OCI-LY1 (cell line): ENCODE results near the gene FAM168A.

Experiments used
- H2AFZ ChIP-seq: fragments of 200-600 bp; sonication (generic), shearing (Covaris generic); 2 replicates; pipeline ENCODE4 v1.6.0; 2014; ENCODE audit warnings: antibody characterized with exemption, mild to moderate bottlenecking, low read length
- H3F3A ChIP-seq: fragments of 200-600 bp; sonication (generic), shearing (Covaris generic); 2 replicates; pipeline ENCODE4 v1.6.0; 2014; ENCODE audit warnings: mild to moderate bottlenecking, antibody characterized with exemption, low read length, moderate library complexity; ENCODE audit not compliant: insufficient read depth
- H3K27ac ChIP-seq: fragments of 200-600 bp; sonication (generic); 2 replicates; pipeline ENCODE4 v1.5.1; 2014; ENCODE audit warnings: low read length, mixed run types, mild to moderate bottlenecking, low read depth; ENCODE audit not compliant: poor library complexity, severe bottlenecking
- H3K27me3 ChIP-seq: fragments of 200-600 bp; sonication (generic); 2 replicates; pipeline ENCODE4 v1.6.0; 2014; ENCODE audit warnings: antibody characterized with exemption, mild to moderate bottlenecking, low read length, moderate library complexity; ENCODE audit not compliant: insufficient read depth
- H3K36me3 ChIP-seq: fragments of 200-600 bp; sonication (generic); 2 replicates; pipeline ENCODE4 v1.6.1; 2014; ENCODE audit warnings: mild to moderate bottlenecking, antibody characterized with exemption, low read length, moderate library complexity, mixed read lengths; ENCODE audit not compliant: insufficient read depth
- H3K4me1 ChIP-seq: fragments of 200-600 bp; sonication (generic); 2 replicates; pipeline ENCODE4 v1.5.1; 2014; ENCODE audit warnings: mild to moderate bottlenecking, low read length, moderate library complexity; ENCODE audit not compliant: insufficient read depth, severe bottlenecking
- H3K4me2 ChIP-seq: fragments of 200-600 bp; sonication (generic), shearing (Covaris generic); 2 replicates; pipeline ENCODE4 v1.6.1; 2014; ENCODE audit warnings: low read length
- H3K4me3 ChIP-seq: fragments of 200-600 bp; sonication (generic); 2 replicates; pipeline ENCODE4 v1.5.1; 2014; ENCODE audit warnings: low read length, low read depth, mild to moderate bottlenecking, mixed read lengths; ENCODE audit not compliant: poor library complexity, severe bottlenecking
- H3K79me2 ChIP-seq: fragments of 200-600 bp; shearing (Covaris generic); 2 replicates; pipeline ENCODE4 v1.6.1; 2016; ENCODE audit warnings: mixed run types, low read length, mixed read lengths; ENCODE audit not compliant: insufficient read depth
- H3K9ac ChIP-seq: fragments of 200-600 bp; sonication (generic), shearing (Covaris generic); 2 replicates; pipeline ENCODE4 v1.6.1; 2014; ENCODE audit warnings: mild to moderate bottlenecking, low read length, mixed read lengths
- H3K9me2 ChIP-seq: fragments of 200-600 bp; sonication (generic), shearing (Covaris generic); 2 replicates; pipeline ENCODE4 v1.6.1; 2014; ENCODE audit warnings: low read depth, mild to moderate bottlenecking, low read length, mixed read lengths
- H3K9me3 ChIP-seq: fragments of 200-600 bp; shearing (Covaris generic); 2 replicates; pipeline ENCODE4 v1.6.1; 2014; ENCODE audit warnings: low read length, mixed read lengths
- H4K20me1 ChIP-seq: fragments of 200-600 bp; sonication (generic), shearing (Covaris generic); 2 replicates; pipeline ENCODE4 v1.6.0; 2016; ENCODE audit warnings: mild to moderate bottlenecking, low read length; ENCODE audit not compliant: insufficient read depth
- CTCF ChIP-seq: fragments of 200-600 bp; sonication (generic), shearing (Covaris generic); IDR thresholded peaks from 2 replicates; pipeline ENCODE4 v1.5.1; 2017; ENCODE audit warnings: mild to moderate bottlenecking, antibody characterized with exemption, low read length, moderate library complexity, mixed read lengths
- EZH2 ChIP-seq: fragments of 200-600 bp; sonication (generic), shearing (Covaris generic); IDR thresholded peaks from 2 replicates; pipeline ENCODE4 v1.8.0; 2017; ENCODE audit warnings: borderline replicate concordance, mixed run types, mild to moderate bottlenecking, antibody characterized with exemption, low read length, moderate library complexity, mixed read lengths

Gene FAM168A

GRCh38 chr11:73398721-73399120 is 199.2 kb downstream of the FAM168A start:
- no peaks in the 10 kb centered on the region for H3F3A ChIP-seq
- peaks cover 22% of the 10 kb centered on the region; the same call in 1 of the 2 replicates for H3K36me3 ChIP-seq
- H3K79me2 ChIP-seq, result no peaks in the 10 kb centered on the region
- no peaks in the 10 kb centered on the region for H3K27me3 ChIP-seq
- no peak overlapping the region for H3K4me3 ChIP-seq
- H3K9ac ChIP-seq, result no peak overlapping the region
- no peaks in the 10 kb centered on the region for H3K9me3 ChIP-seq
- H3K4me1 ChIP-seq, result no peaks in the 10 kb centered on the region
- no peak overlapping the region for H2AFZ ChIP-seq
- no peak overlapping the region for H3K27ac ChIP-seq
- no peak overlapping the region for H3K4me2 ChIP-seq
- TF ChIP-seq CTCF (no peak), EZH2 (no peak)
- H3K9me2 ChIP-seq, result no peaks in the 10 kb centered on the region
- H4K20me1 ChIP-seq, result no peaks in the 10 kb centered on the region

- H3K9me3 ChIP-seq, result no peaks in the 10 kb centered on the region
- H4K20me1 ChIP-seq, result no peaks in the 10 kb centered on the region
- H3K4me3 ChIP-seq, result no peak overlapping the region
- no peak overlapping the region for H3K27ac ChIP-seq
- H3K4me1 ChIP-seq, result no peaks in the 10 kb centered on the region
- TF ChIP-seq CTCF, result no peak
- no peak for TF ChIP-seq EZH2
- no peaks in the 10 kb centered on the region for H3F3A ChIP-seq
- peaks cover 23% of the 10 kb centered on the region; the same call in 1 of the 2 replicates for H3K36me3 ChIP-seq
- H3K4me2 ChIP-seq, result no peak overlapping the region
- no peaks in the 10 kb centered on the region for H3K79me2 ChIP-seq
- H3K27me3 ChIP-seq, result no peaks in the 10 kb centered on the region
- no peaks in the 10 kb centered on the region for H3K9me2 ChIP-seq
- no peak overlapping the region for H2AFZ ChIP-seq
- no peak overlapping the region for H3K9ac ChIP-seq
Observed at GRCh38 chr11:73398132-73398526, 199.8 kb downstream of the FAM168A start.

- no peaks in the 10 kb centered on the region for H3F3A ChIP-seq
- H4K20me1 ChIP-seq, result no peaks in the 10 kb centered on the region
- no peaks in the 10 kb centered on the region for H3K79me2 ChIP-seq
- H3K4me2 ChIP-seq, result no peak overlapping the region
- H3K27me3 ChIP-seq, result no peaks in the 10 kb centered on the region
- no peaks in the 10 kb centered on the region for H3K9me3 ChIP-seq
- H3K4me3 ChIP-seq, result no peak overlapping the region
- no peak overlapping the region for H2AFZ ChIP-seq
- H3K9ac ChIP-seq, result no peak overlapping the region
- H3K27ac ChIP-seq, result no peak overlapping the region
- H3K4me1 ChIP-seq, result no peaks in the 10 kb centered on the region
- no peaks in the 10 kb centered on the region for H3K9me2 ChIP-seq
- peaks cover 23% of the 10 kb centered on the region; the same call in 1 of the 2 replicates for H3K36me3 ChIP-seq
- TF ChIP-seq CTCF, result no peak
- TF ChIP-seq EZH2, result no peak
Observed at GRCh38 chr11:73397468-73398131, 200.3 kb downstream of the FAM168A start.
